RPMI7951 (cell line): Measurements from ENCODE around the gene PTCD2. TPM values are rescaled to one million over a fixed set of nuclear protein-coding genes. Genes with fewer than 3 reads are reported as not detected.

ENCODE experiments used
- DNase-seq: peaks from one replicate; pipeline ENCODE4 v3.0.0-alpha.2; 2012; ENCODE audit warnings: low read depth
- total RNA-seq: library from RNA; depleted of rRNA; stranded (reverse); fragments of >200 nt; shearing (Covaris generic); gene quantifications from 2 replicates; pipeline ENCODE4 v1.2.3, GENCODE V29; 2014; rRNA removed

PTCD2 gene, protein sequence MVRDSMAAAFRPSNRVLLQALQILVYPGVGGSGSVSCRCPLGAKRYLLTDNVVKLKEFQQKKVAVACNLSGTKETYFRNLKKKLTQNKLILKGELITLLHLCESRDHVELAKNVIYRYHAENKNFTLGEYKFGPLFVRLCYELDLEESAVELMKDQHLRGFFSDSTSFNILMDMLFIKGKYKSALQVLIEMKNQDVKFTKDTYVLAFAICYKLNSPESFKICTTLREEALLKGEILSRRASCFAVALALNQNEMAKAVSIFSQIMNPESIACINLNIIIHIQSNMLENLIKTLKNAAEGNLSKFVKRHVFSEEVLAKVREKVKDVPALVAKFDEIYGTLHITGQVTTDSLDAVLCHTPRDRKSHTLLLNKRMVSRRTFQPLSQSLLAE
- total RNA-seq, result 14.0 and 15.3 TPM in 2 replicates

DNA sequence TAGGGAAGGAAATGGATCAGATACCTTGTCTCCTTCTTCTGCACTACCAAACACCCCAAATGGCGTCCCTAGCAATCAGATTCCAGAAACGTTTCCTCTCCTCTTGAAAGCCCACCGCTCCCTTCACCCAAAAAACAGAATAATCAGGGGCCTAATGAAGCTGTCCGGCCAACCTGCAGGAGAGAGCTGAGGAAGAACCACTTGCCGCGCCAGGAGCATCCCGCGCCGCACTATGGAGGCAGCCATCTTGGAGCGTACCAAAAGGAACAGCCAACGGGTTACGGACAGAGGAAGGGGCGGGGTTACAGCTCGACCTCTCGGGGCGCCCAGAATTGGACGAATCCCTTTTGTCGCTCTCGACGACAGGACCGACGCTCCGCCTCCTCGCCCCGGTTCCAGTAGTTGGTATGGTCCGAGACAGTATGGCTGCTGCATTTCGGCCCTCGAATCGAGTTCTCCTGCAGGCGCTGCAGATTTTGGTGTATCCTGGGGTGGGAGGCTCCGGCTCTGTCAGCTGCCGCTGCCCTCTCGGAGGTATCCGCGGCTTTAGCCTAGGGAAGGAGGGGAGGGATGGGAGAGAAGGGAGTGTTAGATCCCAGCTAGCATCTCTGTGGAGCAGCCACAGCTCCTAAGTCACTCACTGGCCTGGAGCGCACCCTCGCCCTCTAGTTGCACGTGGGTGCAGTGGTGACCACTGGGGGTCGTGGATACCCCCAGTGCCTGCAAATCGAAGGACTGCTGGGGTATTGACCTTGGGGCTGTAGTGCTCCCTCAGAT lies at the start of gene PTCD2, which contains the start of gene MRPS27:
Gene PTCD2, plus strand, starts transcription at position 398 of the 777 bp plus-strand sequence. Its CDS starts 10 bp downstream, at position 408.
Gene MRPS27, minus strand, starts transcription at position 265 of the 777 bp plus-strand sequence. Its CDS starts 19 bp downstream, at position 246.
- peak; percentile 98 for DNase-seq

DNA sequence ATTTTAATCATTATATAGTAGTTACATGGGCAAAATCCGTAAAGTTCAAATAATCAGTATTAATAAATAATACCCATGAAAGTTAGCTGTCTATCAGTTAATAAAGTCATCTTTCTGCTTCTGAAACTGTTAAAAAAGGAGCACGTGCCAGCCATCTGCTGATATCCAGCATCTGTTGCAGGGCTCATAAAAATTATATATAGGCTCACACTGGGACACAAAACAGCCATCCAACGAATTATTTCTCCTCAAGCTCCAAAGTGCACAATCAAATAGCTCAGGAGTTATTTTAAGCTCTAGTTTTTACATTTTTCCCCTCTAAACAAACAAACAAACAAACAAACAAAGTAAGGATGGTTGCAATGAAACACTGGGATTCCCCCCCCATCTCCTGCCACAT lies 48.5 kb upstream of the PTCD2 start:
- no peak for DNase-seq

DNA sequence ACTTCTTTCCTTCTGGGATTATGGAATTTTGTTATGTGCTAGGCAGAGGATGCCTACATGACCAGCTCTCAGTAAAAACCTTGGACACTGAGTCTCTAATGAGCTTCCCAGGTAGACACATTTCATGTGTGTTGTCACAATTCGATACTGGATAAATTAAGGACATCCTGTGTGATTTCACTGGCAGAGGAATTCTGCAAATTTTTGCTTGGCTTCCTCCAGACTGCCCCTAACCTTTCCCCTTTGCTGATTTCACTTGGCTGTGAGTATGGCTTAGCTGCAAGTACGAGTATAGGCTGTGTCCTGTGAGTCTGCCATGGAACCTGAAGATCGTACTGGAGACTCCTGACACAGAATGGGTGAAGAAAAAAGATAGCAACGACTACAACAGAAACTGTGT lies 47.8 kb upstream of the PTCD2 start:
- no peak for DNase-seq

DNA sequence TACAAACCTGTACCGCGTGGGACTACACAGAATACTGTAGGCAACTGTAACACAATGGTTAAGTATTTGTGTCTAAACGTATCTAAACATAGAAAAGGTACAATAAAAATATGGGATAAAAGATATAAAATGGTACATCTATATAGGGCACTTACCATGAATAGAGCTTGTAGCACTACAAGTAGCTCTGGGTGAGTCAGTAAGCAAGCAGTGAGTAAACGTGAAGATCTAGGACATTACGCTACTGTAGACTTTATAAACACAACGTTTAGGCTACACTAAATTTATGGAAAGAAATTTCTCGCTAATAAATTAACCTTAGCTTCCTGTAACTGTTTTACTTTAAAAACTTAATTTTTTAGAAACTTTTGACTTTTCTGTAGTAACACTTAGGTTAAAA lies 46.6 kb upstream of the PTCD2 start:
- no peak for DNase-seq

DNA sequence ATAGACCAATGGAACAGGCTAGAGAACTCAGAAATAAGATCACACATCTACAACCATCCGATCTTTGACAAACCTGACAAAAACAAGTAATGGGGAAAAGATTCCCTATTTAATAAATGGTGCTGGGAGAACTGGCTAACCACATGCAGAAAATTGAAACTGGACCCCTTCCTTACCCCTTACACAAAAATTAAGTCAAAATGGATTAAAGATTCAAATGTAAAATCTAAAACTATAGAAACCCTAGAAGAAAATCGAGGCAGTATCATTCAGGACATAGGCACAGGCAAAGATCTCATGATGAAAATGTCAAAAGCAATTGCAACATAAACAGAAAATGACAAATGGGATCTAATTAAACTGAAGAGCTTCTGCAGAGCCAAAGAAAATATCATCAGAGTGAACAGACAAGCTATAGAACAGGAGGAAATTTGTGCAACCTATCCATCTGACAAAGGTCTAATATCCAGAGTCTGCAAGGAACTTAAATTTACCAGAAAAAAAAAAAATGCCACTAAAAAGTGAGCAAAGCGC lies 43.9 kb upstream of the PTCD2 start:
- DNase-seq, result no peak

DNA sequence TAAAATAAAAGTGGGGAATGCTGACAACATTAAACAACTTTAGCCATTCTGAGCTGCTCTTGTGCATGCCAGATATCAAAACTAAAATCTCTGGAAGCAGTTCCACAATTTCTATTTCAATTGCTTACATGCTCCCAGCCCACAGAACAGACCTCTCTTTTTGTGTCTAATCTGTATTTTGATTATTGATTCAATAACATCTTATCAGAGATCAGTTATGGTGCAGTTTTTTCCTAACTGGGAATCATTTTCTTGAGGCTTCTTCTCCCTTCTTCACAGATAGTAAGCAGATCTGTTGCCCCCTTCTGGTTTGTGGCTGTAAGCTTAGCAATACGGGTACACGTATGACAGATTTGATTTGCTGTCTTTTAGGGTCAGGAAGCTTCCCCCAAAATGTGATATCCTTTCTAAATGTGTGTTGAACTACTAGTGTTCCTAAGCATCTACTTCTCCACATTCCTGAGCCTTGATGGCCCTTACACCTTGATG lies 39.5 kb upstream of the PTCD2 start:
- DNase-seq, result peak; percentile 31

DNA sequence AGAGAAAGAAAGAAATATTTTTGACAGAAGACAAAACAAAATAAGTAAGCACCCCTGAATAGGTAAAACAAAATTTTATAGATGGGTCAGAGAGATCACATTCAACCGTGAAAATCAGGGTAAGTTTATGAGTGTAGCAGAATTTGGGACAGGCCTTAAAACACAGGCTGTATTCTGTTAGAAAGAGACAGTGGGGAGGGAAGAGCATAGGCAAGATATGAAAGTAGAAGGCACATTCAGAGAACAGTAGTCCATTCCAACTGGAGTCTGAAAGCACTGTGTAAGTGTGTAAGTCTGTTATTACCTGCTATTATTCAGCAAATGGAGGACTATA lies 38.8 kb upstream of the PTCD2 start:
- no peak for DNase-seq

DNA sequence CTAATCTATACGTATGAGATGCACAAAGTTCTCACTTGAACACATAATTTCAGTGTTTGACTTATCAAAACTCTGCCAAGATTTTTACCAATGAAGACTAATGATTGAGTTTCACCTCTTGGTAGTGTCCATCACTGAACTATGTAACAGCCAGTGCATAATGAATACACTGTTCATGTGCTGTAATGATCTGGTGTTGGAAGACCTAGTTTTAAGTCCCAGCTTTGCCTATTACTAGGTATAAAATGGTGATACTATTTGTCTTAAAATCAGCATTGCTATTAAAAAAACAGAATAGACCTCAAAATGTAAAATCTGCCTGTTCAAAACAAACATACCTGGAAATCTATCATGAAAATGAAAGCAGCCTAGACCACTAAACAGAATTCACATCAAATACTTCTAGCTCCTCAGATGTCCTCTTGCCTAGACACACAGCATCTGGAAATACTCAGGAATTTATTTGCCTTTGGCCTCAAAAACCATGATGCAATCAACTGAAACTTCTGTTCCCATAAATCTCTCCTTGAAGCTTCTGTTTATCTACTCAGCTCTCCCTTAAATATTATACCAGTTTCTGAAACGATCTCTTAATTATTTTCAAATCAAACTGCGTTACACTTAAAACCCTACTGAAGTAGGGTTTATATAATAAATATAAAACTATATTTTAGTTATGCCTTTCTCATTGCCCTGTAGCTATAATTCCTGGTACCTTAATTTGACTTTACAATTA lies 38.2 kb upstream of the PTCD2 start:
- DNase-seq, result peak; percentile 73

DNA sequence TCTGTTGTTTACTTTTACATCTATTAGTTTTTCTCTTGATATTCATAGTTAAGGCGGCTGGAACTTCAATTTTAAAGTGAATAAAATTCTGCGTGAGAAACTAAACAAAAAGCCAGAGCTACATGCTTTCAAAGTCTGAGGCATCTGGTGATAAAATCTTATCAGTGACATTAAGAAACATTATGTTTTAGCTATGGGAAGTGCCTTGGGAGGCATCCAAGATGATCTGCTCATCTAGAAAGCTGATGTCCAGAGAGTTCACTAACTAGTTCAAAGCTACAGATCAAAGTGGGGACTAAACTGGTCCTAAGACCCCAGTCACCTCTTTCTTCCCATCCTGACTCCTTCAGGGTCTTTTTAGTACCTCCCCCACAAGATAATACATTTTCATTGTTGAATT lies 37.3 kb upstream of the PTCD2 start:
- DNase-seq, result peak; percentile 24

DNA sequence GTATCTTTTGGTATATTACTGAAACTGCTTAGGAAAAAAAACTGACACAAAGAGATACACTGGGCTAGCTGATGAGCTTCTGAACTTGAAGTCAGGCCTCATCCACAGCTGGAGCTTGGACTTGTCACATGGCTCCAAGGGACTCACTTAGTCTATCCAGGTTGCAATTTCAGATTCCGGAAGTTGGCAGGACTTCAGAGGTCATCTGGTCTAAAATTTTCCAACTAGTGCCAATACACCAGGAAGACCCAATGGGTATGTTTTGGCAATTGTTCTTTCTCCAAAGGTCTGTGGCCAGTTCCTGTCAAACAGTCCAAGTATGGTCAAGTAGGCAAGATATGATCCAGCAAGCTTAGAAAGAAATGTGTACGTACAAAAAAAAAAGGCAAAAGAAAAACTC lies 36.8 kb upstream of the PTCD2 start:
- peak; percentile 41 for DNase-seq

DNA sequence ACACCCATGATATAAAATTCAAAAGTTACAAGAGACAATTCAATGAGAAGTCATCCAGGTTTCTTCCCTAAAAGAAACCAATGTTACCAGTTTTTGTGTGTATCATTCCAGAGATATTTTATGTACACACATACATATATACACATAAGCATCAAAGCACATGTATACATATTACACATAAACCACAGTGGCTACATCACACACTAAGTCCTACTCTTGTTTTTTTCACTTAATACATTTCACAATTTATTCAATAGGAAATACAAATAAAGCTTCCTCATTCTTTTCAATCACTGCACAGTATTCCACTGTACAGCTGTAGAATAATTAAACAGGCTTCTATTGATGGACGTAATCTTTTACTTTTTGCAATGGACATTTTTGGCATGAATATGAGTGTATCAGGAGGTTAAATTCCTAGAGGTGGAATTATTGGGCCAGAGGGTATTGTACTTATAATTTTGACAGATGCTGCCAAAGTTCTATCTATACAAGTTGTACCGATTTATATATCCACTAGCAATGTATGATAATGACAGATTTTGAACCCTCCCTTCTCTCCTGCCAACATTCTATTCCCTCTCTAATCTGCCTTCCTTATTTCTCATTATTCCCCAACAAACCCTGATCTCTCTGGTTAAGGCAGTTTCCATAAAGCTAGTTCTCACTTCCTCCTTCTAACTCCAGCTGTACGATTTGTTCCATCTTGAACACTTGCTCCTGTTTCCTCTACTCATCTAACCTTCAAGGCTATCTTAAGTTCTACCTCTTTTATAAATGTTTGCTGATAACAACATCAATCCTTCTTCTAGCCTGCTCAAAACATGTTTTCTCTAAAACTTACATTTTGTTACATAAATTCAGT lies 35.4 kb upstream of the PTCD2 start:
- DNase-seq, result no peak

DNA sequence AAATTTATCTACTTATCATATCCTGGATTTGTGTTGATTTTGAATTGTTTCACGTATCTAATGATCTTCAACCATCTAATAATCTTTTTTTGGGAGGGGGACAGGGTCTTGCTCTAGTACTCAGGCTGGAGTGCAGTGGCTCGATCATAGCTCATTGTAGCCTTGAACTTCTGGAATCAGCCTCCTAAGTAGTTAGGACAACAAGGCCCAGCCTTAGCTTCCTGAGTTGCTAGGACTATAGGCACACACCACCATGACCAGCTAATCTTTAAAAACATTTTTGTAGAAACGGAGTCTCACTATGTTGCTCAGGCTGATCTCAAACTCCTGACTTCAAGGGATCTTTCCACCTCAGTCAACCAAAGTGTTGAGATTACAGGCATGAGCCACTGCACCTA lies 34.8 kb upstream of the PTCD2 start:
- no peak for DNase-seq

DNA sequence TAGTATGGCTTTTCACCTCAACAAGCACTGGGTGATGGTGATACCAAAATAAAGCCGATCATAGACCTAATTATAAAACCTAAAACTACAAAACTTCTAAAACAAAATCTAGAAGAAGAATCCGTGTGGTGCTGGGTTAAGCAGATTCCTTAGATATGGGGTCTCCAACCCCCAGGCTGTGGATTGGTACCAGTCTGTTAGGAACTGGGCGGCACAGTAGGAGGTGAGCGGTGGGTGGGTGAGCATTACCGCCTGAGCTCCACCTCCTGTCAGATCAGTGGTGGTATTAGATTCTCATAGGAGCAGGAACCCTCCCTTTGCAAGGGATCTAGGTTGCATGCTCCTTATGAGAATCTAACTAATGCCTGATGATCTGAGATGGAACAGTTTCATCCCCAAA lies 33.4 kb upstream of the PTCD2 start:
- no peak for DNase-seq

DNA sequence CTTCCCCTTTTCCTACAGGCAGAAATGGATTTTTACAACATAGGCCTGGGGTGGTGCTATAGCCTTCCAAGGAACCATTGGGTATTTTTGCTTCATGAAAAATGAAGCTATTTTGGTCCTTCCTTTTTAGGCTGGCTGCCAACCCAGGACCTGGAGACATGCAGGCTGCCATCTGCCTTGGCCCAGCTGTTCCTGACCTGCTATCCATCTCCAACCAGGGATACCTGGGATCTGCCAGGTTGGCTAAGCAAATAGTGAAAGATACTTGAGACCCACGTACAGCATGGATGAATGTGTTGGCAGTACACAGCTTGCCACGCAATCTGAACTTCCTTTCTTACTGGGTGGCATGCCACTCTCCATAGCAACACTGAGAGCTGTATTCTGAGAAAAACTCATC lies 31.2 kb upstream of the PTCD2 start:
- DNase-seq, result peak; percentile 6

DNA sequence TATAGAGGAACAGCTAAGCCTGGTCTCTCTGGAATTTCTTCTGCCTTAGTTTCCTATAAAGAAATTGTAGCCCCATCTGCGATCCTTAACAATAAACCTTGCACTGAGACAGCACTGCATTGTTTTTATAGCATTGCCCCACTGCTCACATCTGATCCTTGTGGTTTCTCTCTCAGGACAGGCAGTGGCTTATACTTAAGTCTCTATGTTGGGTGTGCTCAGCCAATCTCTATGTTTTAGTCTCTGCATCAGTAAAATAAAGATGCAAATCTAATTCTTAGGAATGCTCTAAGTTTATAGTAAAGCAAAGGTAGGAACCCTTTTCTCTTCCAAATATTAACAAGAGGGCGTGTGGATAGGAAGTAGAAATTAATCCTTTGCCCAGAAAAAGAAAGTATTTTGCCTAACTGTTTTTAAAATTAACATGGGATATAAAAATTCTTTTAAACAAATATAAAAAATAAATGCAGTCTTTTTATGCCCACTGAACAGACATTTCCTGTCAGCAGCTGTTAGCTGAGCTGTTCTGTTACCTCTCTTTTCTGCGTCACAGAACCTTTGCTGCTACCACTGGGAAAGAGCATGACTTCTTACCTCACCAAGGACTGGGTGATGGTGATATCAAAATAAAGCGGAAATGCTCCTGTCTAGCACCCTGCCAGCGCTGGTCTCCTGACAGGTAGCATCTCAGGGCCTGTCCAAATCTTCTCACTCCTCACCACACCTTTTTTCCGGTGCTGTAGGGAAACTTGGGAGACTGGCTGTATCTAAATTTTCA lies 29.6 kb upstream of the PTCD2 start:
- DNase-seq, result no peak

DNA sequence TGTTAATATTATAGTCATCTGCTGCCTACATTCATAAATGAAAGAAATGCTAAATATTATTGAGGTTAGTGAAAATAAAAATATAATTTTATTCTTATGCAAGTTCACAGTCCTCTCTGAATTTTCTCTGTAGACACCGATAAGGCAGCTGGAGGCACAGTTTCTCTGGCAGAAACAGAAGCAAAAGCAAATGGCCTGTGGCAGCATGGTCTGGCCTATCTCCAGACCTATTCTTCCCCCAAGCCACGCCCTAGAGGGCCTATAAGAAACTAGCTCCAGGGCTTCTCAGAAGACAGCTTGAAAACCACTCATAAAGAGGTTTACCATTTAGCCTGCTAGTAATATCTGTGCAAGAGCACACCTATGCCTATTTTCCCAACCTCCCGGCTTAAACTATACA lies 28.6 kb upstream of the PTCD2 start:
- DNase-seq, result peak; percentile 3

DNA sequence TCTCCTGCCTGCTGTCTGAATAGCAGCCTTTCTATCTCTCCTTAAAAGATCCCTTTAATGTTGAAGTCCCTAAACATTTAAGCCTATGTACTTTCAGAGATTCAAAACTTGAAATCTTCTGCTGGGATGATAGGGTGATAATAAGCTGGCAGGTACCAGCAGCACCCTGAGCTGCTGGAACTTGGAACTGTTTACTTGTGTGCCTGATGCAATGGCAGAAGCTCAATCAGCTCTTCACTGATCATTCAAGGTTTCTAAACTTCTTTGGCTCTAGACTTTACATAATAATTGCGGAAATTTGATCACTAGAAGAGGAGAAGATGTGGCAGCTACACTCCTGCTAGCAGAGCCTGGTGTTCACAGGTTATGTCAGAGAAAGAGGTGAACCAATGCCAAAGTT lies 27.8 kb upstream of the PTCD2 start:
- DNase-seq, result no peak

DNA sequence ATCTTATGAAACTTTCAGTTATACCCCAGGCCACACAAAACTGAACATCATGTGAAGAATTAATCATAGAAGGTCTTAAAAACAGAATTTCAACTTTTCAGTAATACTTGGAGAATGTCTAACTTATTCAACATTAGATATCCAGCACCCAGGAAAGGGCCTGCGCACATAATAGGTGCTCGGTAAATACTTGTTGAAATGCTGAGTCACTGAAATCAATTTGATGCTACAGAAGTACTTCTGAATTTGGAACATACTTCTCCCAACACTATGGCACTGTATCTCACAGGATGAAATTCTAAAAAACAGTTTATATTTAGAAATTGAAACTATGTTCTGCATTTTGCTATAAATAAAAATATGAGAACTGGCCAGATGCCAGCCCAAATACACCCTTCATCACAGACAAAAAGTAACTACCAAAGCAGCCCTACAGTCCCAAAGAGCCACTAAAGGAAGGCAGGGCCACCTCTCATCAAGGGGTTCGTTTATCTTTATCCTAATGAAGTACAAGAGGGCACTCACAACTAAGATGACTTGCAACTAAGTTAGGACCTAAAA lies 26.6 kb upstream of the PTCD2 start:
- no peak for DNase-seq

DNA sequence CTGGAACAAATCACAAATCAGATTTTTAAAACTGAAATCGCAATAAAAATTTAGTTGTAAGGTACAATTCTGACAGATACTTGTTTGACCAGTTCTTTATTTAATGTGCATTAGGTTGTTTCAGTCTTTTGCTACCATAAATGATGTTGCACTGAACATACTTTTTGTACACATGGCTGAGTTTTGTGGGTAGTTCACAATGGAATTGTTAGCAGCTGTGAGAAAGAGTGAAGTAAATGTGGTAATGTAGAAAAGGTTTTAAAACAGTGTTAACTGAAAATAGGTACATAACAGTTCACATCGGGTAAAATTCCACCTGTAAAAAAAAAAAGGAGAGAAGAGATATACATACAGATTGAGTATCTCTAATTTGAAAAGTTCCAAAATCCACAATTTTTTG lies 25.7 kb upstream of the PTCD2 start:
- DNase-seq, result no peak

DNA sequence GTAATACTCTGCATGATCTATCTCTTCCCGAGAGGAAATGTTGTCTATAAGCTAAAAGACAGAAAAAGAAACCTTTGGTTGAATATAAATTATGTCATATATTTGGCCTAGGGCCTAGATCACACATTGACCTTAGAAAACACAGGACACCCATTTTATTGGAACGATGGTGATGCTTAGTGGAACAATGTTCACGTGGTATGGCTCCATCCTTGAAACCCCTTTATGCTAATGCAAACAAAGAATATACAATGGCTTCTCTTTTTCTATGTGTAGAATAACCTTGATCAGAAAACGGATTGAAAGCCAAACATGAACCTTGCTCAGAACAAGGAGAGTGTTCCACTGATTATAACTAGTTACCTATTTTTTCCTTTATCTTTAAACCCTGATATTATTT lies 24.6 kb upstream of the PTCD2 start:
- no peak for DNase-seq
